Smooth muscle cell (in vitro differentiated cells): ENCODE data around the gene TNNT2. TPM values are rescaled to one million over a fixed set of nuclear protein-coding genes. Genes with fewer than 3 reads are reported as not detected.

Experiments used
- DNase-seq: peaks from one replicate; lab custom pipeline; 2025; ENCODE audit not compliant: unreplicated experiment; lab: John Stamatoyannopoulos, UW
- H2AFZ ChIP-seq: fragments of 200-600 bp; sonication (generic); 2 replicates; pipeline ENCODE4 v1.6.0; 2016; ENCODE audit warnings: antibody characterized with exemption, low read depth, mild to moderate bottlenecking
- H3F3A ChIP-seq: fragments of 200-600 bp; sonication (generic); 2 replicates; pipeline ENCODE4 v1.6.0; 2017; ENCODE audit warnings: antibody characterized with exemption, low read depth
- H3K27ac ChIP-seq: fragments of 200-600 bp; sonication (generic); 2 replicates; pipeline ENCODE4 v1.5.1; 2016; ENCODE audit warnings: low read depth, mild to moderate bottlenecking
- H3K27me3 ChIP-seq: fragments of 200-600 bp; sonication (generic); 2 replicates; pipeline ENCODE4 v1.6.1; 2016; ENCODE audit warnings: low read depth, mild to moderate bottlenecking
- H3K36me3 ChIP-seq: fragments of 200-600 bp; sonication (generic); 2 replicates; pipeline ENCODE4 v1.5.1; 2016; ENCODE audit warnings: low read depth
- H3K4me1 ChIP-seq: fragments of 200-600 bp; sonication (generic); 2 replicates; pipeline ENCODE4 v1.5.1; 2016; ENCODE audit warnings: low read depth
- H3K4me2 ChIP-seq: fragments of 200-600 bp; sonication (generic); 2 replicates; pipeline ENCODE4 v1.6.0; 2016; ENCODE audit warnings: mild to moderate bottlenecking
- H3K4me3 ChIP-seq: fragments of 200-600 bp; sonication (generic); 2 replicates; pipeline ENCODE4 v1.5.1; 2016; ENCODE audit warnings: mild to moderate bottlenecking
- H3K79me2 ChIP-seq: fragments of 200-600 bp; sonication (generic); 2 replicates; pipeline ENCODE4 v1.6.0; 2016; ENCODE audit warnings: low read depth, mild to moderate bottlenecking
- H3K9ac ChIP-seq: fragments of 200-600 bp; sonication (generic); 2 replicates; pipeline ENCODE4 v1.6.0; 2016; ENCODE audit warnings: low read depth
- H3K9me3 ChIP-seq: fragments of 200-600 bp; sonication (generic); replicated peaks from 2 replicates; pipeline ENCODE4 v1.5.1; 2016; ENCODE audit warnings: low read depth
- H4K20me1 ChIP-seq: fragments of 200-600 bp; sonication (generic); 2 replicates; pipeline ENCODE4 v1.6.0; 2016; ENCODE audit warnings: low read depth
- CTCF ChIP-seq: fragments of 200-600 bp; sonication (generic); IDR thresholded peaks from 2 replicates; pipeline ENCODE4 v1.5.1; 2017; ENCODE audit warnings: borderline replicate concordance, mild to moderate bottlenecking, antibody characterized with exemption; ENCODE audit not compliant: insufficient read depth, poor library complexity, severe bottlenecking
- WGBS: methylation state at CpG from one replicate; pipeline ENCODE4 v1.1.7; 2016; ENCODE audit warnings: low lambda C conversion rate; 5-methylcytosine and 5-hydroxymethylcytosine counted together
- polyA plus RNA-seq: library from polyadenylated mRNA; unstranded; fragments of >200 nt; fragmentation: Nextera tagmentation; extraction: Ambion mirVana; gene quantifications from 2 replicates; pipeline ENCODE4 v1.2.1, GENCODE V29; 2016
- total RNA-seq: library from RNA; depleted of rRNA; stranded (reverse); fragments of >200 nt; gene quantifications from 2 replicates; pipeline ENCODE4 v1.2.3, GENCODE V29; 2014

The TNNT2 gene
- total and polyA plus RNA-seq, 2 experiments from 2014 or later: 4.4 to 6.5 TPM

DNA sequence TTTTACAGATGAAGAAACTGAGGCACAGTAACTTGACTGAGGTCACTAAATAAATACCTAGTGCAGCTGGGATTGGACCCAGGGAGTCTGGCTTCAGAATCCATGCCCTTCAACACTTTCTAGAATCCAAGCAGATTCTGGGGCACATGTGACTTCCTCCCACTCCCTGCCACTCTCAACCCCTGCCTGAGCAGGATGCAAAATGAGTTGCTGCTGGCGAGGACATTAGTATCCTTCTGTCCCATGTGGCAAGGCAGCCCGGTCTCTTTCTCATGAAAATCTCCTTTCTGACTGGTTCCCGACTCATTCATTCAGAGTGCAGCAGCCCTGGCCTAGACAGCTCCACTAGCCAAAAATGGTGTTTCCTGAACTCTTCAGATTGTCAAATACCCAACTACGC is 28.4 kb downstream of the TNNT2 start:
- no peak overlapping the region for H3K9ac ChIP-seq
- TF ChIP-seq CTCF: no peak
- peaks cover 4% of the 10 kb centered on the region for H3K4me1 ChIP-seq
- no peaks in the 10 kb centered on the region for H4K20me1 ChIP-seq
- H3K27ac ChIP-seq: no peak overlapping the region
- no peak for DNase-seq
- WGBS: 70% methylated on average over 4 of the region's 4 CpGs
- H2AFZ ChIP-seq: peak overlapping the region; percentile 2
- no peak overlapping the region for H3K4me2 ChIP-seq
- no peaks in the 10 kb centered on the region for H3K9me3 ChIP-seq
- H3K27me3 ChIP-seq: no peaks in the 10 kb centered on the region
- H3K36me3 ChIP-seq: no peaks in the 10 kb centered on the region
- H3K4me3 ChIP-seq: no peak overlapping the region
- no peaks in the 10 kb centered on the region for H3K79me2 ChIP-seq
- H3F3A ChIP-seq: no peaks in the 10 kb centered on the region

DNA sequence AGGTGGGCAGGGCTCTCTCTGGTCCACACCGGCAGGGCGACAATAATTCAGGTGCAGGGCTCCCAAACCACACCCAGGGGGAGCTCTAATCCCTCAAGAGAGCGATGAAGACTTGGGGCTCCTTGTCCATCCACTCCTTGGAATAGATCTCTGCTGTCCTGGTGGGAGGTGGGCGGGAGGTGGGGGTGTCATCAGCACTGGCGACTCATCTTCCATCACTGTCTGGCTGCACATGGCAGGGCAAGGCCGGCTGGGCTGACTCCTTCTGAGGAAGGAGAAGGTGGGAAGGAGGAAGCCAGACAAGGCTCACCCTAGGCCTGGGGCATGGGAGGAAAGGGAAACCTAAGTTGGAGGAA is 29.3 kb downstream of the TNNT2 start:
- Histone ChIP-seq H4K20me1 (no peaks in the 10 kb centered on the region), H3K27ac (no peak overlapping the region), H3K9ac (no peak overlapping the region), H3K79me2 (no peaks in the 10 kb centered on the region), H3K4me2 (no peak overlapping the region), H2AFZ (no peak overlapping the region), H3K27me3 (no peaks in the 10 kb centered on the region), H3F3A (no peaks in the 10 kb centered on the region), H3K9me3 (no peaks in the 10 kb centered on the region), H3K36me3 (no peaks in the 10 kb centered on the region), H3K4me1 (peaks cover 4% of the 10 kb centered on the region), H3K4me3 (no peak overlapping the region)
- no peak for DNase-seq
- TF ChIP-seq CTCF: peak; percentile 50
- WGBS: 35% methylated on average over 6 of the region's 6 CpGs

GRCh38 chr1:201347498-201348210 is 29.8 kb downstream of the TNNT2 start:
- no peak for DNase-seq
- TF ChIP-seq CTCF: no peak
- no peaks in the 10 kb centered on the region for H4K20me1 ChIP-seq
- H3K36me3 ChIP-seq: no peaks in the 10 kb centered on the region
- no peak overlapping the region for H3K4me2 ChIP-seq
- no peaks in the 10 kb centered on the region for H3K79me2 ChIP-seq
- no peak overlapping the region for H2AFZ ChIP-seq
- H3K27ac ChIP-seq: no peak overlapping the region
- no peaks in the 10 kb centered on the region for H3K9me3 ChIP-seq
- peaks cover 4% of the 10 kb centered on the region for H3K4me1 ChIP-seq
- 25% methylated on average over 7 of the region's 7 CpGs for WGBS
- H3K27me3 ChIP-seq: no peaks in the 10 kb centered on the region
- no peak overlapping the region for H3K4me3 ChIP-seq
- H3K9ac ChIP-seq: no peak overlapping the region
- no peaks in the 10 kb centered on the region for H3F3A ChIP-seq

DNA sequence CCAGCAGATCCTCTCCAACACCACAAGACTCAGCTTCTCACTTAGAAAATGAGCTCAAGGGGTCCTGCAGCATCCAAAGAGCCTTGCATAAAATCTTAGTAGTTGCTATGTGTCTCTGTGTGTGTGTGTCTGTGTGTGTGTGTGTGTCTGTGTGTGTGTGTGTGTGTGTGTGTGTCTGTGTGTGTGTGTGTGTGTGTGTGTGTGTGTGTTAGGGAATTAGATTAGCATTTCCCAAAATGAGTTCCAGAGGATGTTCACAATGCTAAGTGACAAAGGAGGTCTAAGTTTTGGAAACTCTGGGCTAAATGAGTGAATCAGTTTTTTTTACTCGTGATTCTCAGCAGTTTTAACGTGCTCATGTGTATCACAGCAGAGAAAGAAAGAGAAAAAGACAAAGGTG is 30.5 kb downstream of the TNNT2 start:
- no peaks in the 10 kb centered on the region for H3F3A ChIP-seq
- 64% methylated on average over 2 of the region's 2 CpGs for WGBS
- no peaks in the 10 kb centered on the region for H3K36me3 ChIP-seq
- H3K79me2 ChIP-seq: no peaks in the 10 kb centered on the region
- no peak overlapping the region for H3K4me3 ChIP-seq
- H2AFZ ChIP-seq: no peak overlapping the region
- H3K4me2 ChIP-seq: no peak overlapping the region
- H4K20me1 ChIP-seq: no peaks in the 10 kb centered on the region
- H3K27ac ChIP-seq: no peak overlapping the region
- DNase-seq: no peak
- no peak for TF ChIP-seq CTCF
- no peaks in the 10 kb centered on the region for H3K27me3 ChIP-seq
- H3K9ac ChIP-seq: no peak overlapping the region
- peaks cover 4% of the 10 kb centered on the region for H3K4me1 ChIP-seq
- no peaks in the 10 kb centered on the region for H3K9me3 ChIP-seq
